Caco-2 (cell line): Measurements from ENCODE around the gene SSX2IP. TPM values are rescaled to one million over a fixed set of nuclear protein-coding genes. Genes with fewer than 3 reads are reported as not detected.
"Not testable (repeated sequence)": the region's sequence is repeated elsewhere in the genome, so short reads cannot be mapped to it uniquely, and the experiment has no call there.

Experiments
- BruUV-seq: library from RNA; stranded (reverse); fragments of 400-500 nt; replicated peaks from 2 replicates; lab custom pipeline; 2021; lab: Mats Ljungman, UMichigan
- CTCF ChIA-PET: fragments of 300-600 bp; sonication (Branson Sonifier 250); formaldehyde crosslinking; loops from one replicate; lab custom pipeline; 2022; ENCODE audit warnings: antibody characterized with exemption; lab: Charles Lee
- POLR2A ChIA-PET: fragments of 300-600 bp; sonication (Branson Sonifier 250); formaldehyde crosslinking; loops from one replicate; lab custom pipeline; 2022; ENCODE audit warnings: antibody characterized with exemption; lab: Charles Lee
- DNase-seq, 2 experiments: peaks; one replicate each; pipeline versions ENCODE4 v3.0.0 to v3.0.0-alpha.2; 2020 to 2022
- H3K27me3 ChIP-seq: replicated peaks from 2 replicates; pipeline ENCODE4 v1.6.0; 2011; ENCODE audit warnings: low read length; ENCODE audit not compliant: control insufficient read depth, insufficient read depth
- H3K36me3 ChIP-seq: 2 replicates; pipeline ENCODE4 v1.5.1; 2011; ENCODE audit warnings: low read length; ENCODE audit not compliant: control insufficient read depth, insufficient read depth
- H3K4me1 ChIP-seq: fragments of 250-450 bp; sonication (Bioruptor Pico); 2 replicates; pipeline ENCODE4 v1.5.1; 2020; ENCODE audit warnings: mild to moderate bottlenecking
- H3K4me3 ChIP-seq: 2 replicates; pipeline ENCODE4 v1.5.1; 2011; ENCODE audit warnings: low read depth, mild to moderate bottlenecking, control low read depth, low read length
- H3K9me3 ChIP-seq: fragments of 250-450 bp; sonication (Bioruptor Pico); 2 replicates; pipeline ENCODE4 v1.5.1; 2020; ENCODE audit warnings: mild to moderate bottlenecking, moderate library complexity
- H3K27ac Mint-ChIP-seq: one replicate; pipeline ENCODE4 v1.8.0; 2022; ENCODE audit warnings: mixed read lengths; ENCODE audit not compliant: unreplicated experiment
- H3K27me3 Mint-ChIP-seq: one replicate; pipeline ENCODE4 v1.8.0; 2022; ENCODE audit warnings: mixed read lengths; ENCODE audit not compliant: insufficient read depth, unreplicated experiment
- H3K36me3 Mint-ChIP-seq: one replicate; pipeline ENCODE4 v1.8.0; 2022; ENCODE audit warnings: mild to moderate bottlenecking, mixed read lengths; ENCODE audit not compliant: insufficient read depth, unreplicated experiment
- H3K4me1 Mint-ChIP-seq: one replicate; pipeline ENCODE4 v1.8.0; 2022; ENCODE audit warnings: low read depth, mixed read lengths; ENCODE audit not compliant: unreplicated experiment
- H3K4me3 Mint-ChIP-seq: one replicate; pipeline ENCODE4 v1.8.0; 2022; ENCODE audit warnings: mild to moderate bottlenecking, moderate library complexity, mixed read lengths; ENCODE audit not compliant: unreplicated experiment
- H3K9me3 Mint-ChIP-seq: one replicate; pipeline ENCODE4 v1.8.0; 2022; ENCODE audit warnings: mixed read lengths; ENCODE audit not compliant: unreplicated experiment
- CTCF ChIP-seq, 2 experiments: fragments of 200-600 bp in 1 of 2; IDR thresholded peaks; 1 replicate in 1 of 2; 2 replicates in 1 of 2; pipeline versions ENCODE4 v1.5.1 to v1.8.0; 2011 to 2022; ENCODE audit warnings: antibody characterized with exemption in 1 of 2, control low read depth in 1 of 2, inconsistent platforms in 1 of 2, low read depth in 1 of 2, low read length in 1 of 2, mild to moderate bottlenecking in 1 of 2, moderate library complexity in 1 of 2; ENCODE audit not compliant: insufficient read depth in 1 of 2, severe bottlenecking in 1 of 2, unreplicated experiment in 1 of 2
- intact Hi-C: fragments of 100-400 bp; cut with micrococcal nuclease; formaldehyde crosslinking; loops from one replicate; pipeline ENCODE4 v1.10.0; 2022; ENCODE audit not compliant: unreplicated experiment
- total RNA-seq: library from RNA; stranded (reverse); gene quantifications from 2 replicates; pipeline ENCODE4 v1.2.3, GENCODE V29; 2022

SSX2IP gene
- total RNA-seq, 1 experiment from 2014 or later, result 15.3 TPM

- intact Hi-C loops, result no loop called here
- H3K36me3 ChIP-seq, result no peaks in the 10 kb centered on the region
- no peaks in the 10 kb centered on the region for H3K9me3 ChIP-seq
- H3K27me3 ChIP-seq, result no peaks in the 10 kb centered on the region
- no peak for TF ChIP-seq CTCF (IDR thresholded peaks at IDR 0.05; ENCODE audit: insufficient read depth in 1 of 2, low read depth in 1 of 2, low read length in 1 of 2, severe bottlenecking in 1 of 2, unreplicated experiment in 1 of 2)
- Mint-ChIP-seq H3K27me3 (no peaks in the 10 kb centered on the region), H3K27ac (no peak overlapping the region), H3K9me3 (peaks cover 4% of the 10 kb centered on the region), H3K4me3 (no peak overlapping the region), H3K36me3 (no peaks in the 10 kb centered on the region), H3K4me1 (no peaks in the 10 kb centered on the region)
- POLR2A ChIA-PET, result no interaction called here
- DNase-seq, result no peak
- H3K4me3 ChIP-seq, result no peak overlapping the region
- no peaks in the 10 kb centered on the region for H3K4me1 ChIP-seq
- CTCF ChIA-PET, result no interaction called here
- BruUV-seq, result no TSS peak
Measured at GRCh38 chr1:84597011-84597410, 93.2 kb downstream of the SSX2IP start.

GRCh38 chr1:84594959-84595358 lies 95.3 kb downstream of the SSX2IP start:
- H3K4me3 Mint-ChIP-seq, H3K4me1 ChIP-seq, H3K27me3 ChIP-seq, POLR2A ChIA-PET, H3K9me3 Mint-ChIP-seq, H3K4me3 ChIP-seq, intact Hi-C loops, H3K4me1 Mint-ChIP-seq, CTCF ChIA-PET, H3K27me3 Mint-ChIP-seq, H3K9me3 ChIP-seq, H3K36me3 ChIP-seq, H3K36me3 Mint-ChIP-seq, H3K27ac Mint-ChIP-seq, DNase-seq, BruUV-seq: not testable (repeated sequence)

Other genes with a start within 250 kb of the SSX2IP start
- gene RPF1, start 211.2 kb downstream of the SSX2IP start, total RNA-seq, result 15.7 and 18.2 TPM in 2 replicates
- 0.57 TPM in 1 of 2 replicates, not detected in the other for gene SPATA1, start 184.1 kb downstream of the SSX2IP start, total RNA-seq
- gene GNG5, start 183.9 kb downstream of the SSX2IP start, total RNA-seq, result 83.1 and 93.2 TPM in 2 replicates
- 4.7 and 5.4 TPM in 2 replicates for gene CTBS, start 116.0 kb downstream of the SSX2IP start, total RNA-seq
- not detected in 2 replicates for gene LPAR3, start 202.7 kb upstream of the SSX2IP start, total RNA-seq